Stimulated activated naive CD8-positive, alpha-beta T cell treated with anti-CD3 and anti-CD28 coated beads, Interleukin-15, Interleukin-2, amounts not matched to agents 100 U/mL and 50 U/mL, for 24 hours (primary cell): ENCODE data around the gene OGFOD2.

Experiments
- ATAC-seq: fragments of 150-1000 bp; cut with Tn5 transposase; one replicate; pipeline ENCODE4 v1.10.0; 2021
- DNase-seq: peaks from one replicate; pipeline ENCODE4 v3.0.0; 2021

OGFOD2 gene

DNA sequence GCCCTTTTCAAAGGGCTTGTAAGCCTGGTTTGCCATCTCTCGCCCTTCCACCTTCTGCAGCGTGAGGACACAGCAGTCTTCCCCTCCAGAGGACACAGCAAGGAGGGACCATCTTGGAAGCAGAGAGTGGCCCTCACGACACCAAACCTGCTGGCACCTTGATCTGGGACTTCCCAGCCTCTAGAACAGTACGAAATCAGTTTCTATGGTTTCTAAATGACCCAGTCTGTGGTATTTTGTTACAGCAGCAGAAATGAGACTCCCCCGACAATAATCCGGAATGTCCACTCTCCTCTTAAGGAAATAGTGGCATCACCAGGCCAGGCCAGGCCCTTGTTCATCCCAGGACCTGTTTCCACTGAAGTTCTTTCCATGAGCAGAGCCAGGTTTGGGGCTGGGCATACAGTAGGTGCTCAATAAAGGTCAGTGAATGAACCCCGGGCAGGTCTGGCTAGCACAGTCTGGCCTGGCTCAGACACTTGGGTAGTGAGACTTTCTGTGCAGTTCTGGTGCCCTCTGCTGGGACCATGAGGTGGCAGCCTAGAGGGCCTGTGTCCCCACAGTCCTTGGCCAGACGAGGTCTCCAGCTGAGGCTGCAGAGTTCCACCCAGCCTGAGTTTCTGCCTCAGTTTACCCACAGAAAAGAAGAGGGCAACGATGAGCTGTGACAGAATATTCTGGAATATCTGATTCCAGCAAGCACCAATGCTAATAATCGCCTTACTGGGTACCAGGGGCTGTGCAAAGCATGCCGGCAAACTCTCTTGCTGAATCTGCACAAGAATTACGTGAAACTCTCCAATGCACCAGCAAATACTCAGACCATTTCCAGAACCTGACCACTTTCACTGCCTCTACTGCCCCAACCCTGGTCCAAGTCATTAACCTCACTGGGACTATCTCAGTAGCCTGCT, 22.8 kb upstream of the OGFOD2 start:
- DNase-seq (peak; percentile 77), ATAC-seq (peak; percentile 93)

DNA sequence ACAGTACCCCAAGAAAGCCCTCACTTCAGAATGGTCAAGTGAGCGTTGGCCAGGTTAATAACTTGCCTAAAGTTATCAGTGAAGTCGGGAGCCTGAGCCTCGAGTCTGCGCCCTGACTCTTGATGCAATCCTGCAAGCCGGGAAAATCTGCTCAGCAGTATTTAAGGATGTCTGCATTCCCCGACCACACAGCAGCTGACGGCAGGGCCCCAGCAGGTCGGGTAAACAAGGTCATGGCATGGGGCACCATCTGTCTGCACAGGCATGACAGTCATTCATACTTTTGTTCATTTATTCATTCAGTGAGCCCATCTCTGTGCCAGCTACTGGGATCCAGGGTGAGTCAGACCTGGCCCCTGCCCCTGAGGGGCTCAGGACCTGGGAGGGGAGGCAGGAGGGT, 19.9 kb upstream of the OGFOD2 start:
- ATAC-seq (no peak), DNase-seq (no peak)

DNA sequence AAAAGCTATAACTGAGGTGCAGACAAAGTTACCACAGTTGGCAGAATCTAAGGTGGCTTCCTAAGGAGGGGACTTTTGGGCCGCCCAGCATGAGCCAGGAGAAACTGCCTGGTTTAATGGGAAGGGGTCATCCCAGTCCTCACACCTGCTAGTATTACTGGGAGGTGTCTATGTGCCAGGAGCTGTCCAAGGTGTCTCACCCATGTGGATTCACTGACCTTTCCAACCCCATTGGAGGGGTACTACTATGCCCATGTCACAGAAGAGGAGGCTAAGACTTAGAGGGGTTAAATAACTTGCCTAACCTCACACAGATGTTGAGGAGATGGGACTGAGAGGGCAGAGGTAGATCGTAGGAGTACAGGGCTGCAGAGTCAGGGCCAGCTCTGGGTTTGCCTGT, 19.0 kb upstream of the OGFOD2 start:
- no peak for ATAC-seq

DNA sequence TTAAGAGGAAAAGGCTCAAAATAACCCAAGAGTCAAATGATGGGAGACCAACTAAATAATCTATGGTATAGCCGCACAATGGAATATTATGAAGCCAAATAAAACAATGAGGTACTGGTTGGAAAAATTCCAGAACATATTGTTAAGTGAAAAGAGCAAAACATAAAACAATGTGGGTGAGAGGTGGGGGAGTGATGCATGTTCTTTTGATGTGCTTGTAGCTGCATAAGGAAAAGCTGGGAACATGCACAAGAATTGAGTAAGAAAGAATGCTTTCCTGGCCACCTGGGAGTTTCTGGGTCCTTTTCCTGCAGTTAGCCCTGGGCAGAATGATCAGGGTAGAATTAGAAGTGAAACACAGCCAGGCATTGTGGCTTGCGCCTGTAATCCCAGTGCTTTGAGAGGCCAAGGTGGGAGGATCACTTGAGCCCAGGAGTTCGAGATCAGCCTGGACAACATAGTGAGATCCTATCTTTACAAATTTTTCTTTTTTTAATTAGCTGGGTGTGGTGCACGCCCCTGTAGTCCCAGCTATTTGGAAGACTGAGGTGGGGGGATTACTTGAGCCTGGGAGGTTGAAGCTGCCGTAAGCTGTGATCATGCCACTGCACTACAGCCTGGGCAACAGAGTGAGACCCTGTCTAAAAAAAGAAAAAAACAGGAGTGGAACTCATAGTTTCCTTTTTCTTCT, 16.7 kb upstream of the OGFOD2 start:
- DNase-seq, result no peak
- ATAC-seq, result no peak

More for the DNA sequence above, 19.0 kb upstream of the OGFOD2 start:
- no peak for DNase-seq

DNA sequence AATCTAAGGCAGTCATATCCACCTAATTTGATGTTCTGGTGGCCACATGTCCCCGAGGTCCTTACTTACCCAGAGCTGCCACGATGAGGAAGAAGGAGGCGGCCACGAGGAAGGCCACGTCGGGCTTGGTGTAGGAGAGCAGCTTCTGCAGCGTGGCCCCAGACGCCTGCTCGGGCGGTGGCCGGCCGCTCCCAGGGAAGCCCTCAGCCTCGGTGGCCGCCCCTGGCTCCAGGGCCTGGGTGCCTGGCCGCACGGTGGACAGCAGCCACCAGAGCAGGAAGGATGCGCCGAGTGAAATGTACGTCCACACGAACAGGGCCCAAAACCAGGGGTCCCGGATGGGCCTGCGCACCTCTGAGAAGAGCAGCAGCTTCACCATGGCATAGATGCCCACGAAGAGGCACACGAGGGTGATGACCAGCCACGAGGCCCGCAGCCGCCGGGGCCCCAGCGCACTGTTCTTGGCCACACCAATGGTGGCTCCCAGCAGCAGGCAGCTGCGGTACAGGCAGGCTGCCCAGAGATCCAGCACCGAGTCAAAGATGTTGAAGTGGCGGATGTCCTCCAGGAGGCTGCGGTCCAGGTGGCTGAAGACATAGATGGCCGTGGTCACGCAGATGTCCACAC, 15.4 kb upstream of the OGFOD2 start:
- ATAC-seq (no peak), DNase-seq (no peak)

DNA sequence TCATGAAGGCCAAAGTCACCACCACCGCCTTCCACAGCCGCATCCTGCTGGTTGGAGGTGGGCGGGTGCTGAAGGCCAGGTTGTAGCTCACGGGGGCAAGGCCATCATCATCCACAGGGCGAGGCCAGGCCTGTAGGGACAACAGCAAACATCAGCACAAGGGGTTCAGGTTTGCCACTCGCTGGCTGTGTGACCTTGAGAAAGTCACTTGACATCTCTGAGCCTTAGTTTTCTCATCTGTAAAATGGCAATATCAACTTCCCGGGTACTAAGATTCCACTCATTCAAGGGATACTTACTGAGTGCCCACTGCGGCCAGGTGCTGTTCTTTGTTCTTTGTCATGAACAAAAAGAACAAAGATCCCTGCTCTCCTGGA, 14.9 kb upstream of the OGFOD2 start:
- DNase-seq, result no peak

DNA sequence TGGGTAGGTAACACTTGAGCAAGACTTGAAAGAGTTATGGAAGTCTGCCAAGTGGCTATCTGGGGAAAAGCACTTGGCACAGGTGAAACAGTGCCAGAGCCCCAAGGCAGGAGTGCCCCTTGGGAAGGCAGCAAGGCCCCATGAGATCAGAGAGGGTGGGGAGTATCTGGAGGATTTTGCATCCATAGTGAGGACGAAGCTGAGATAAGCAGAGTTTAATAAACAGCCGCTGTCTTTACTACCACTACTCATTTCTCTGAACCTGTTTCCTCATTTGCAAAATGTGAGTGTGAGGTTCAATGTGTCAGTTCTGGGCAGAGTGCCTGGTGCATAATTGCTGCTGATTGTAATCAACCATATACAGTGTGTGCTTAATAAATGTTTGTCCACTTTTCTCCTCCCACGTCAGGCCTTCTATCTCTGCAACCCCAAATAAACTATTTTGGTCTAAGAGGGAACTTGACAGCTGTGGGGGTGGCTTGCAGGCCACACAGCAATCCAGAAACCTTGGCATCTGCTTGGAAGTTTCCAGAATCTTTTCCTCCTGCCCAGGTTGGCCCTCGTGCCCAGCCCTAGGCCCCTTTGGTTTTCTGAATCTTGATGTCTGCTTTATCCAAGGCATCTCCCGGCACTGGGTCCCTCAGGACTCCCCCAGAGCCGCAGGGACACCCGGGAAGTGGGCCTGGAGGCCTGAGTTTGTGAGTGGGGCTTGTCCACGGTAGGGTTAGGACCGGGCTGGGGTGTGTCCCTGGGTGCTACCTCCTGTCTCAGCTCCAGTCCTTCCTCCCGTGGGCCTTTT, 13.3 kb upstream of the OGFOD2 start:
- no peak for ATAC-seq
- DNase-seq, result no peak

More for the DNA sequence above, 14.9 kb upstream of the OGFOD2 start:
- no peak for ATAC-seq

DNA sequence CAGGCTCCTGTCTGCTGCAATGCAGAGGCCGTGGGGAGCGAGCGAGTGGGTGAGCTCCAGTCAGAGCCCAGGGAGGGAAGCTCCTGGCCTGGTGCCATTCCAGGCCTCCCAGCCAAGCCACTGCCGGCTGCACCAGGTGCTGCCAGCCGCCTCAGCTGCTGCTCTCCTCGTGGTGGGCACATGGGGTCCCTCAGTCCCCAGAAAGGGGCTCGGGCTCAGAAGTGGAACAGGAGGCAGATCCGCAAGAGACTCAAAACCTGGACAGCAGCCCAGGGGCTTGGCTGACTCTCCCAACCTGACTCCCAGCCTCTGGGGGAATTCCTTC, 11.1 kb upstream of the OGFOD2 start:
- ATAC-seq, result no peak
- no peak for DNase-seq

DNA sequence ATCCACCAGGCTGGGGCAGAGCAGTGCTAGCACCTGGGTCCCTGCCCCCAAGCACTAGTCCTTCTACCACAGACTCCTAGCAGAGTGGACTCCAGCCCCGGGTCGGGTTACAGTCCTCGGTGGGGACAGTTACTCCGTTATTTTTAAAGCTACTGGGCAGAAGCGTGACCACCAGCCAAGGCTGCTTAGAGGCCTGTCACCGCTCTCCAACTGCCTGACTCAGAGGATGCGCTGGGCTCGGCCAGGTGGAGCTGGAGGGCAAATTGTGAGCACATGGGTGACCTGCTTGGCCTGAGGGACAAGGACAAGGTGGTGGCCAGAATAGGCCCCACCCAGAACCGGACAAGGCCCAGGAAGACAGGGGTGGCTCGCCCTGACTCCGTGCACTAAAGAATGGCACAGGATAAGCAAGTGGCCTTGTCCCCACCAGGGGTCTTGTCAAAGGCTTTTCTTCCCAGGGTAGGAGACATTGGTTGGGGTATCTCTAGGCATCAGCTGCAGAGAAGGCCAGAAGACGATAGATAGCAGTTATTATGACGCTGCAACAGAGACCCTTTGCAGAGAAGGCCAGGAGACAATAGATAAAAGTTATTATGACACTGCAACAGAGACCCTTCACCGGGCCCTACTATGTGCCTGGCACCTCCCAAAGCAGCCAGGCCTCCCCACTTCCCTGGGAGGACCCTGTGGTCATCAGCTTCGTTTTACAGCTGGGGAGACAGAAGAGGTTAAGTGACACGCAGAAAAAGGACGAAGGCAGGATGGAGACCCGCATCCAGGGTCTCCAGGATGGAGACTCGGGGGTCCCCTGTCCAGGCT, 10.4 kb upstream of the OGFOD2 start:
- ATAC-seq (no peak), DNase-seq (no peak)

DNA sequence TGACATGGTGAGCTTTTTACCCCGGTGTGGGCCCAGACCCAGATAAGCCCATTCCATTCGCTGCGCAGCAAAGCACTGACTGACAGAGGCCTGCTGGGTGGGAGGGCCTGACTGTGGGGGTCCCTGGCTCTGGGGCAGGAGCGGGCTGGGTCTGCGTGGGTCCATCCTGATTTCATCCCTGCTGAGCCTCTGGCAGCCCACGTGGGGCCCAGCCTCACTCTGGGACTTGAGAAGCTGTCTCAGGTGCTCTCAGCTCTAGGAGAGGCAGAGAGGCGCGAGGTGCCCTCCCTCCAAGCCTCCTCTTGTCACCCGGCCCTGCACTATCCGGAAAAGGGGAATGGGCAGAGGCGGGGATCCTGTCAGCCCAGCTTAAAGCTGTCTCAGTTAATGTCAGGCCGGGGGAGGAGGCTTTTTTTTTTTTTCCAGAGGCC, 9.7 kb upstream of the OGFOD2 start:
- ATAC-seq, result no peak
- DNase-seq, result no peak

DNA sequence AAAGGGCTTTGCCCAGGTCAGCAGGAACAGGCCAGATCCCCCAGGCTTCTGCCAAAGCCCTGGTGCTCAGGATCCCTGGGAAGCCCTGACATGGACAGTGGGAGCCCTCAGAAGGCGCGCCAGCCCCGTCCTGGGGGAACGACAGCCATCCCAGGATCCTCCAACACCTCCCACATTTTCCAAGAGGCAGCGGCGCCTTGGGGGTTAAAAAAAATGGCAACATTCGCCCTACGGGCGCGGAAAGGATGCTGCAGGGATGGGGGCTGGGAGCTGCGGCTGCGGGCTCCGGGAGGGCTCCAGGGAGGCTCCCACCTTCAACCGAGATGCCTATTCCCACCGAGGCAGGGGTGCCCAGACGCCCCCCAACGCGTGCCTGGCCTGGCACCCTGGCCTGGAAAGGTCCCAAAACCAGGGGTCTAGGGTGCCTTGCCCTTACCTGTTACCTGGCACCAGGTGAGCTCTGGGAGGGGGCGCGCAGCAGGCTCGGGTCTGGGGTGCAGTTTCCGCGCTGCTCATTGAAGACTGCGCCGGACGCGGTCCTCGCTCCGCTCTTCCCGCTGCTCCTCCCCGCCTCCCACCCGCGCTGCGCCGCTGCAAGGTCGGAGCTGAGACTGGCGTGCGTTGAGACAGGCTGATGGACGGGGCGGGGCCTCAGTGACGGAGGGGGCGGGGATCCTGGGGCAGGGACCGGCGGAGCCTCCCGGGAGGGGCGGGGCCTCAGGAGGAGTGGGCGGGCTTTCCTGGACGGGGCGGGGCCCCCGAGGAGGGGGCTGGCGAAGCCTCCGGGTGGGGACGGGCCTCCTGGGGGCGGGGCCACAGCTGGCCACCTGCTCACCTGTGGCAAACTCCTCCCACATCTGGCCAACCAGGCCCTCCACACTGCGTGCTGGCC, 8.9 kb upstream of the OGFOD2 start, which contains the start of gene ABCB9:
ABCB9 (minus strand) TSS at position 613 of the 892 bp plus-strand sequence. CDS start 6,228 bp downstream, outside the sequence.
- ATAC-seq (peak; percentile 98), DNase-seq (peak; percentile 96)

DNA sequence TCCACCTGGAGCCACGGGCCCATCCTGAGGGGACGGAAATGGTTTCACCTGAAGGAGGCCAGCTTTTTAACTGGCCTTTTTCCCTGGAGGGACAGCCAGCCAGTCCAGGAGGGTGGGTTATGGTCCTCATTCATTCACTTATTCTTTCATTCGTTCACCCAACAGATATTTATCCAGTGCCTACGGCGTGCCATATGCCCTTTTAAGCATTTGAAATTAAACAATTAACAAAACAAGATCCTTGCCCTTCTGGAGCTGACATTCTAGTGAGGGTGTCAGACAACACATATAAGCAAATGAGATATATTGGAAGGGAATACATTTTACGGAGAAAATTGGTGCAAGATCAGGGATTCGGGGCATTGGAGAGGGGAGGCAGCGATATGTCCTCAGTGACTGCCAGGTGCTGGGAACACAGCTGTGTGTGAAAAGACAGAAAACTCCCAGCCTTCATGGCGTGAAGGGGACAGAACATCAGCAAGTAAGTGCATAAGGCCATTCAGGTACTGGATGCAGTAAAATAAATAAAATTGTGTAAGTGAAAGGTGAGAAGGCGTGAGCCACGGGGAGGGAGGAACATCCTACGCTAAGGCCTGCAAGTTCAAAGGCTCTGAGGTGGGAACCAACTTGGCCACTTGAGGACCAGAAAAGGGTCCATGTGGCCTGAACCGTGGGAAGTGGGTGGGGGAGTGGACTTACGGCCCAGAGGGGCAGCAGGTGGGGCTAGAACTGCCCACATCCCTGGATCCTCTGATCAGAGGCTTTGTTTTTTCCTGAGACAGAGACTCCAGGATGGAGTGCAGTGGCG, 8.1 kb upstream of the OGFOD2 start:
- peak; percentile 3 for DNase-seq
- ATAC-seq, result no peak

DNA sequence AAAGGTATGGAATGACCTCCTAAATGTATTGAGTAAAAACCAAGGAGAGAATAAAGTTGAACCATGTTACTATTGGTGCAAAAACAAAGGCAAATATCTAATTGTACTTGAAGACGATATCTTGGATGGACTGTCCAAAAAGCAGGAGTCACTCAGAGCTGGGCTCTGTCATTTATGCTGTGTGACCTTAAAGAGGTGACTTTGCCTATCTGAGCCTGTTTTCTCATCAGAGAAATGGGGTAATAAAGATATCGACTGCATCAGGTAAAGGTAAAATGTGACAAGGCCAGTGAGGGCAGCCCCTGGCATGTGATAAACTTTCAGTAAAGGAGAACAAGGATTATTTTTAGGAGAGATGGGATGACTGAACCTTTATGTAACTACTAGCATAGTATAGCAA, 6.9 kb upstream of the OGFOD2 start:
- DNase-seq (no peak), ATAC-seq (no peak)

DNA sequence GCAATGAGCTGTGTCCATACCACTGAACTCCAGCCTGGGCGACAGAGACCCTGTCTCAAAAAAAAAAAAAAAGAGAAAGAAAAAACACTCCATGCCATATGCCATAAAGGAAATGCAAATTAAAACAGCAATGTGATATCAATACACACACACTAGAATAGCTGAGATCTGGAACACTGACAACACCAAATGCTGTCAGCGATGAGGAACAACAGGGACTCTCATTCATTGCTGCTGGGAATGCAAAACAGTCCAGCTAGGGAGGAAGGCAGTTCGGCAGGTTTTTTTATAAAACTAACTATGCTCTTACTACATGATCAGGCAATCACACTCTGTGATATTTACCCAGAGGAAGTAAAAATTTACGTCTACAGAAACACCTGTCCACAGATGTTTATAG, 5.4 kb upstream of the OGFOD2 start:
- no peak for ATAC-seq
- no peak for DNase-seq

DNA sequence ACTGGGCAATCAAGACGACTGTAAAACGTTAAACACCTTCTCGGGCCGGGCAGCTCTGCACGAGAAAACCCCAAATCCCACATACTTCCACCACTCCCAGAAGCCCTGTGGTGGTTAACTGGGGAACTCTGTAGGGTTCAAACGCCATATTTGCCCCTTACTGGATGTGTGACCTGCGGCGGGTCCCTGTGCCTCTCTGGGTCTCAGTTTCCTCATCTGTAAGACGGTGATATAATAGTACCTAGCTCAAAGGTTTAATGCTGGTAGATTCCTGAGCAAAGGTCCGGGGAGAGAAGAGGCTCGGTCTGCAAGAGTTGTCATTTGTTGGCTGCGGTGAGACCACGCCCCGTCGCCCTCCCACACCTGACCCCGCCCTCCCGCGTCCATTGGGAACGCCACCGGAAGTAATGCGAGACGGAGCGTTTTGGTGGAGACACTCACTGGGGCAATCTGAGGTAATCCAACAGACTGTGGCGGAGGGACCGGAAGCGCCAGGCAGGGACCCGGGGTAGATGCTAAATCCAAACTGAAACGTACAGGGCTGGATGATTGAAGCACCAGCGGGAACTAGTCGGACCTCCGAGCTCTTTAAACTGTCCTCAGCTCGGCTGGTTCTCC, 661 bp upstream of the OGFOD2 start:
- peak; percentile 88 for ATAC-seq
- DNase-seq, result peak; percentile 99

DNA sequence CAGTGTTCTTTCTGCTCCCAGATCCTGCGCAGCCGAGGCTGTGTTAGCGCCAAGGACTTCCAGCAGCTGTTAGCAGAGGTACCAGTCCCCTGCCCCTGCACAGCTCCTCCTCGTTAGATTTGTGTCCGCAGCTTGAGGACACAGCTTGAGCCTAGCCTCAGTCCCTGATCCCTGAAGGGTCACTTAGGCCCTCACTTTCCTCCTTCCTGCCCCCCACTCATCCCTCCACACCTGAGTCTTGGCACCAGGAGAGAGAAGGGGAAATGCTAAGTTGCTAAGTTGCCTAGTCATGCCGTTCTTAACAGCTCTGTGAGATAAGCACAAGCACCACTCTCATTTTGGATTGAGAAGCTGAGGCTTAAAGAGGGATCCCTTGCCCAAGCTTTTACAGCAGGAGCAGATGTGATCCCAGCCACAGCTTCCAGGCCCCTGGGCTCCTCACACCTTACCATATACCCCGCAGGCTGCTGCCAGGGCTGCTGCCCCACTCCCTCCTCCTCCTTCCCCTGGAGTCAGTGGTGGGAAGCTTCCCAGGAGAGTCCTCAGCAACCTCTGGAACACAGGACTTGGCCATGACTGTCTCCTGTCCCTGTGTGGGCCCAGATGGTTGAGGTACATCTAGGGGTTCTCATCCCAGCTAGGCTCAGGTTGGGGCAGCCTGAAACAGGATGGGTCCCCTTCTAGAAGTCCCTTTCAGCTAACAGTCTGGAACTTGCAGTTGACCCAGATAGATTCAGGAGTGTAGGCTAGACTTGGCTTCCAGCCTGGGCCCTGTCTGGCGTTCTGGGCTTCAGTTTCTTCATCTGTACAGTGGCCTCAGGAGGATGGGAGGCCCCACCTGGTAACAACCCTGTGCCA, 975 bp downstream of the OGFOD2 start:
- no peak for DNase-seq

DNA sequence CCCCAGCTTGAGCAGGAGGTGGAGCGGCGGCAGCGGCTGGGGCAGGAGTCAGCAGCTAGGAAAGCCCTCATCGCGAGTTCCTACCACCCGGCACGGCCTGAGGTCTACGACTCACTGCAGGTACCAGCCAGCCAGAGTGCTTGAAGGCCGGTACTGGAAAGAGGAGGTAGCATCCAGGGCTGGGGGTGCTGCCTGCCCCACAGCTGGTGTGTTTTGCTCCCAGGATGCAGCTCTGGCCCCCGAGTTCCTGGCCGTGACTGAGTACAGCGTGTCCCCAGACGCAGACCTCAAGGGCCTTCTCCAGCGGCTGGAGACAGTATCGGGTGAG, 1.6 kb downstream of the OGFOD2 start:
- no peak for ATAC-seq
- DNase-seq, result no peak

More for the DNA sequence above, 975 bp downstream of the OGFOD2 start:
- ATAC-seq, result no peak

DNA sequence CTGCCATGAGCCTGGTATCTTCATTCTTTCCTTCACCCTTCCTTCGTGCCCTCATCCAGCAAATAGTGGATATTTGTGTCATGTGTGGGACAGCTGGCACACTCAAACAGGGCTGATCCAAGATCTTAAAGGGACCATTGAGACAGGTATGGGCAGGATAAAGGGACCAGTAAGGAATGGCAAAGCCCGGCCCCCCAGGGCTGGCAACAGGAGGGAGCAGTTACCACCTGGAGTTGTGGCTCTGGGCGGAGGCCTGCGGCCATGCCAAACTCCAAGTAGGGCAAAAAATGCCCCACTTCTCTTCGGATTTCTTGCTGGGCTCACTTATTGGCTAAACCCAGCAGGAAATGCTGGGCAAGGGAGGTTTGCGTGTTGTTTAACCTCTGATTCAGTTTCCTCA, 2.1 kb downstream of the OGFOD2 start:
- ATAC-seq (no peak), DNase-seq (no peak)
